Spleen (tissue), 11 donors: Measurements from ENCODE around the gene SLC7A14. TPM values are rescaled to one million over a fixed set of nuclear protein-coding genes. Genes with fewer than 3 reads are reported as not detected.

ENCODE experiments used
- DNase-seq: peaks from one replicate; pipeline ENCODE4 v3.0.0-alpha.2; 2020
- H3K27ac ChIP-seq, 8 donors: fragments of 200-600 bp; sonication (generic) in 7 of 8; 1 replicate in 4 of 8; 2 replicates in 4 of 8; pipeline versions ENCODE4 v1.5.0 to v1.8.0; 2016 to 2021; ENCODE audit warnings: inconsistent platforms in 4 of 8, mild to moderate bottlenecking in 4 of 8, moderate library complexity in 1 of 8
- H3K27me3 ChIP-seq, 7 donors: fragments of 200-600 bp; sonication (generic) in 6 of 7; replicated peaks in 1 of 7; 1 replicate in 4 of 7; 2 replicates in 3 of 7; pipeline versions ENCODE4 v1.5.0 to v1.8.0; 2016 to 2021; ENCODE audit warnings: inconsistent platforms in 3 of 7, mild to moderate bottlenecking in 1 of 7
- H3K36me3 ChIP-seq, 6 donors: fragments of 200-600 bp; sonication (generic) in 5 of 6; 1 replicate in 4 of 6; 2 replicates in 2 of 6; pipeline versions ENCODE4 v1.5.0 to v1.8.0; 2016 to 2021; ENCODE audit warnings: inconsistent platforms in 2 of 6
- H3K4me1 ChIP-seq, 6 donors: fragments of 200-600 bp; sonication (generic) in 5 of 6; 1 replicate in 3 of 6; 2 replicates in 3 of 6; pipeline versions ENCODE4 v1.5.0 to v1.8.0; 2016 to 2021; ENCODE audit warnings: inconsistent platforms in 3 of 6
- H3K4me3 ChIP-seq, 8 donors: fragments of 200-600 bp; sonication (generic) in 7 of 8; 1 replicate in 4 of 8; 2 replicates in 4 of 8; pipeline versions ENCODE4 v1.5.0 to v1.8.0; 2016 to 2021; ENCODE audit warnings: inconsistent platforms in 4 of 8, mild to moderate bottlenecking in 4 of 8, moderate library complexity in 2 of 8
- H3K9me3 ChIP-seq, 8 donors: fragments of 200-600 bp; sonication (generic) in 7 of 8; 1 replicate in 4 of 8; 2 replicates in 4 of 8; pipeline versions ENCODE4 v1.5.0 to v1.8.0; 2016 to 2021; ENCODE audit warnings: inconsistent platforms in 4 of 8
- POLR2A ChIP-seq, 3 donors: fragments of 450-650 bp; IDR thresholded peaks; one replicate each; pipeline ENCODE4 v1.5.1; 2017; ENCODE audit warnings: antibody characterized with exemption in 3 of 3, mild to moderate bottlenecking in 1 of 3
- POLR2AphosphoS5 ChIP-seq, 3 donors: sonication (generic); formaldehyde crosslinking; IDR thresholded peaks; one replicate each; pipeline ENCODE4 v1.5.1; 2017; ENCODE audit warnings: antibody characterized with exemption in 3 of 3
- WGBS, 5 donors: extraction: QIAGEN DNeasy Blood & Tissue Kit in 3 of 5; methylation state at CpG; one replicate each; pipeline versions ENCODE4 v1.1.5 to v1.1.7; 2013 to 2018; 5-methylcytosine and 5-hydroxymethylcytosine counted together
- intact Hi-C: fragments of 100-400 bp; cut with DNase I; formaldehyde crosslinking; loops from one replicate; pipeline ENCODE4 v1.15.0; 2023; ENCODE audit warnings: low total_unique reads
- polyA plus RNA-seq, 3 donors: library from polyadenylated mRNA; stranded (reverse); fragments of 200-250 nt; gene quantifications; one replicate each; pipeline ENCODE4 v1.2.1, GENCODE V29; 2013
- total RNA-seq, 7 donors: library from RNA; depleted of rRNA in 3 of 7; stranded (reverse); fragments of >200 nt in 3 of 7; fragmentation: NEBNext Ultra II Directional in 4 of 7; extraction: Animal tissue kit (Norgen Biotek cat#: 25700) in 4 of 7; gene quantifications; one replicate each; pipeline versions ENCODE4 v1.1.0 to v1.2.1, GENCODE V29; 2016 to 2021
- TF ChIP-seq, protein P1 (sequence below), 11 experiments: fragments of 200-600 bp in 7 of 11; fragments of 450-650 bp in 4 of 11; sonication (generic) in 4 of 11; IDR thresholded peaks in 8 of 11; conservative IDR thresholded peaks in 3 of 11; 1 replicate in 7 of 11; 2 replicates in 4 of 11; pipeline versions ENCODE4 v1.4.0 to v1.8.0; 2016 to 2021; ENCODE audit warnings: antibody characterized with exemption in 11 of 11, inconsistent platforms in 4 of 11, mild to moderate bottlenecking in 1 of 11
- donor health status: healthy with polysubstance abuse.
- donor health status: DM: no; HTN: no; CAD: no; lungs with moderate emphysema.
- donor health status: DM: no; HTN: no; CAD: no.
- donor health status: Bipolar disorder and iron deficiency.
- donor health status: healthy.
- donor health status: DM: no; HTN: no; CAD: no.
- donor health status: DM: yes; HTN: yes; CAD: no.

The SLC7A14 gene
- total and polyA plus RNA-seq, 10 donors: under 0.01 TPM; not detected in 9

DNA sequence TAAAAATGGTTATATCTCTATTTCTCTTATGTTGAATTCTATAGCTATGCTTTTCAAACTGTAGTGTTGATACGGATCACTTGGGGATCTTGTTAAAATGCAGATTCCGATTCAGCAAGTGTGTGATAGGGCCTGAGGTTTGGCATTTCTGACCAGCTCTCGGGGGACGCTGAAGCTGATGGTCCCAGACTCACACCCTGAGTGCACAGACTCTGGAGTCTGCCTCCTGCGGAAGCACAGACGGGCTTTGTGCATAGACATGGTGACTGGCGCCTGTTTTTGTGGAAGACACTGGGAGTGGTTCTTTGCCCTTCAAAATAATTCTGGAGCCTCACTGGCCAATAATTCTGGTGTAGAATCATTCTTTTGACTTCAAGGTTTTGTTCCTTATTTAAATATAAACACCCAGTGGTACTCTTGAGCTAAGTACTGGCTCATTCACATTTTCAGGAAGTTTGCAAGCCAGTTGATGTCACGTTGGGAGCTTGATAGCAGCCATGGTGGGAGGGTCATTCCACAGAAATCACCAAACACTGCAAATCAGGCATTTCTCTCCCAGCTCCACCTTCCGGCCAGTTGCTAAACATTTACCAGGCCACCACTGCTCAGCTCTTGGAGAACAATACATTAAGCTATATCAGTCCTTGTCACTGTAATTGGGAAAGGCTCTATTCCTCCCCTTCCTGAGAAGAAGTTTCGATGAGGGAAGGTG is 148.0 kb downstream of the SLC7A14 start:
- TF ChIP-seq POLR2A (IDR thresholded peaks at IDR 0.05) (no peak), POLR2AphosphoS5 (IDR thresholded peaks at IDR 0.05) (no peak)
- TF ChIP-seq, protein P1, sequence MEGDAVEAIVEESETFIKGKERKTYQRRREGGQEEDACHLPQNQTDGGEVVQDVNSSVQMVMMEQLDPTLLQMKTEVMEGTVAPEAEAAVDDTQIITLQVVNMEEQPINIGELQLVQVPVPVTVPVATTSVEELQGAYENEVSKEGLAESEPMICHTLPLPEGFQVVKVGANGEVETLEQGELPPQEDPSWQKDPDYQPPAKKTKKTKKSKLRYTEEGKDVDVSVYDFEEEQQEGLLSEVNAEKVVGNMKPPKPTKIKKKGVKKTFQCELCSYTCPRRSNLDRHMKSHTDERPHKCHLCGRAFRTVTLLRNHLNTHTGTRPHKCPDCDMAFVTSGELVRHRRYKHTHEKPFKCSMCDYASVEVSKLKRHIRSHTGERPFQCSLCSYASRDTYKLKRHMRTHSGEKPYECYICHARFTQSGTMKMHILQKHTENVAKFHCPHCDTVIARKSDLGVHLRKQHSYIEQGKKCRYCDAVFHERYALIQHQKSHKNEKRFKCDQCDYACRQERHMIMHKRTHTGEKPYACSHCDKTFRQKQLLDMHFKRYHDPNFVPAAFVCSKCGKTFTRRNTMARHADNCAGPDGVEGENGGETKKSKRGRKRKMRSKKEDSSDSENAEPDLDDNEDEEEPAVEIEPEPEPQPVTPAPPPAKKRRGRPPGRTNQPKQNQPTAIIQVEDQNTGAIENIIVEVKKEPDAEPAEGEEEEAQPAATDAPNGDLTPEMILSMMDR (IDR thresholded peaks at IDR 0.05 in 8 of 11, conservative IDR thresholded peaks at IDR 0.05 in 3 of 11): no peak
- Histone ChIP-seq H3K36me3 (peaks cover 0 to 5% (median 0%) of the 10 kb centered on the region in 6 donors), H3K4me3 (no peak overlapping the region), H3K27me3 (peaks cover 0 to 11% (median 0%) of the 10 kb centered on the region in 7 donors), H3K27ac (no peak overlapping the region), H3K4me1 (no peaks in the 10 kb centered on the region), H3K9me3 (no peaks in the 10 kb centered on the region)
- no peak for DNase-seq
- WGBS, 5 donors: 73 to 79% (median 76%) methylated on average over 10 of the region's 10 CpGs
- intact Hi-C loops: no loop called here

DNA sequence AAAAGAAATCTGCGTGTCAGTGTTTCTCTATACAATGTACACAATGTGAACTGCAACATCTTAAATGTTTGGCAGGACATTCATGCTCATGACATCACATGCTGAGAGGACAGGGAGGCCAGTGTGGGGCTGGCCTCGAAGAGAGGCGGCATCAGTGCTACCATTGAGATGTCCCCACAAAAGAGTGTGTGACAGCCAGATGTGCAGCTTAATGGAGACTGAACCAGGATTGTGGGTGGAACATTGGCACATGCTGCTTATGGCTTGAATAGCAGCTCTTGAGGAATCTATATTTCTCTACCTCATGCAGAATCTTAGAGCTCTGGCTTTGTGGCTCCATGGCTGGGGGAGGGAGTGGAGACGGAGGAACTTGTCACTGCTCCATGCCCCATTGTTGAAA is 148.7 kb downstream of the SLC7A14 start:
- Histone ChIP-seq H3K4me3 (no peak overlapping the region), H3K9me3 (no peaks in the 10 kb centered on the region), H3K4me1 (no peaks in the 10 kb centered on the region), H3K36me3 (peaks cover 0 to 5% (median 0%) of the 10 kb centered on the region in 6 donors), H3K27me3 (peaks cover 0 to 7% (median 0%) of the 10 kb centered on the region in 7 donors), H3K27ac (no peak overlapping the region)
- intact Hi-C loops: no loop called here
- TF ChIP-seq, protein P1 (IDR thresholded peaks at IDR 0.05 in 8 of 11, conservative IDR thresholded peaks at IDR 0.05 in 3 of 11): no peak
- no peak for TF ChIP-seq POLR2A (IDR thresholded peaks at IDR 0.05)
- TF ChIP-seq POLR2AphosphoS5 (IDR thresholded peaks at IDR 0.05): no peak
- 88 to 95% (median 93%) methylated on average over 4 of the region's 4 CpGs for WGBS, 5 donors
- no peak for DNase-seq

DNA sequence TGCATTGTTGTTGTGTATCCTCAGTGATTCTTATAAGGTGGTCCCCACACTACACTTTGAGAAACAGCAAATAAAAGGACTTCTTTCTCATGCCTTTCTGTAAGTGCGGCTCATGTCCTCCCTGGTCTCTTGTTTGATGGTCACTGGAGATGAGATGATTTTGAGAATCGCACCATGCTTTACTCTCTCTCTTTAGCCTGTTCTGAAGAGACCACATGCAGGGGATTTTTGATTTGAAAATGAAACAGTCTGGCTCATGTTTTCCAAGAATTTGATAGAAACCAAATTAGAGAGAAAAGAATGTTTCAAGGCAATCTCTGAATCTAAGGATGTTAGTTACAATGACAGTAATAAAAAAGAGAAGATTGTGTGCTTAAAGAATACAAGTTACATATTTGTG is 149.2 kb downstream of the SLC7A14 start:
- intact Hi-C loops: no loop called here
- WGBS, 5 donors: 84 to 95% (median 93%) methylated on average over 2 of the region's 2 CpGs
- Histone ChIP-seq H3K4me1 (no peaks in the 10 kb centered on the region), H3K9me3 (no peaks in the 10 kb centered on the region), H3K4me3 (no peak overlapping the region), H3K27me3 (peaks cover 0 to 2% (median 0%) of the 10 kb centered on the region in 7 donors), H3K27ac (no peak overlapping the region), H3K36me3 (peaks cover 0 to 5% (median 0%) of the 10 kb centered on the region in 6 donors)
- DNase-seq: no peak
- TF ChIP-seq POLR2AphosphoS5 (IDR thresholded peaks at IDR 0.05) (no peak), POLR2A (IDR thresholded peaks at IDR 0.05) (no peak)
- TF ChIP-seq, protein P1 (IDR thresholded peaks at IDR 0.05 in 8 of 11, conservative IDR thresholded peaks at IDR 0.05 in 3 of 11): no peak

DNA sequence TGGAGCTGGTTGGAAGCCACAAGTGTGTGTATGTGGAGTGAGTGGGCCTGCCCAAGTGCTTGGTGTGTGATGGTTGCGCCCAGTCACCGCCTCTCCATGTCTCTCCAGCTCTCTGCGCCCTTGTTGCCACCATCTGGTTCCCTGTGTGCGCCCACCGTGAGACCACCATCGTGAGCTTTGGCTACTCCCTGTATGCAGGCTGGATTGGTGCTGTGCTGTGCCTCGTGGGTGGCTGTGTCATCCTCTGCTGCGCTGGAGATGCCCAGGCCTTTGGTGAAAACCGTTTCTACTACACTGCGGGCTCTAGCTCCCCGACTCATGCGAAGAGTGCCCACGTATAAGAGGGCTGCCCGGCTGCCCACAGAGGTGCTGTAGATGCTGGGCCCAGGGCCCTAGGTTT is 153.5 kb downstream of the SLC7A14 start:
- TF ChIP-seq POLR2A (IDR thresholded peaks at IDR 0.05) (no peak), POLR2AphosphoS5 (IDR thresholded peaks at IDR 0.05) (no peak)
- TF ChIP-seq, protein P1 (IDR thresholded peaks at IDR 0.05 in 8 of 11, conservative IDR thresholded peaks at IDR 0.05 in 3 of 11): no peak
- Histone ChIP-seq H3K36me3 (peaks cover 0 to 5% (median 0%) of the 10 kb centered on the region in 6 donors), H3K4me3 (peak overlapping the region in 1 of 8 donors; percentile 0), H3K27me3 (no peaks in the 10 kb centered on the region), H3K4me1 (peaks cover 0 to 4% (median 0%) of the 10 kb centered on the region in 6 donors), H3K9me3 (no peaks in the 10 kb centered on the region), H3K27ac (no peak overlapping the region)
- peak; percentile 59 for DNase-seq
- 92 to 97% (median 95%) methylated on average over 6 to 14 of the region's 14 CpGs for WGBS, 5 donors
- intact Hi-C loops: no loop called here
